Omental fat pad (tissue), 4 donors: ENCODE data around the gene MRPL23. TPM values are rescaled to one million over a fixed set of nuclear protein-coding genes. Genes with fewer than 3 reads are reported as not detected.
"Not testable (repeated sequence)": the region's sequence is repeated elsewhere in the genome, so short reads cannot be mapped to it uniquely, and the experiment has no call there.

Source experiments
- ATAC-seq: fragments of 150-250 bp; one replicate; pipeline ENCODE4 v1.9.1; 2016; ENCODE audit warnings: mild to moderate bottlenecking, moderate library complexity; ENCODE audit not compliant: low FRiP score
- DNase-seq: peaks from one replicate; pipeline ENCODE4 v3.0.0-alpha.2; 2019; ENCODE audit warnings: low spot score
- total RNA-seq, 4 donors: library from RNA; depleted of rRNA; stranded (reverse); fragments of >200 nt; gene quantifications; one replicate each; pipeline ENCODE4 v1.1.0, GENCODE V29; 2016
- TF ChIP-seq, protein P1 (sequence below), 3 donors: fragments of 450-650 bp; IDR thresholded peaks; one replicate each; pipeline ENCODE4 v1.5.1; 2016 to 2017; ENCODE audit warnings: antibody characterized with exemption in 3 of 3, mild to moderate bottlenecking in 3 of 3, moderate library complexity in 2 of 3

MRPL23 gene
- total RNA-seq, 4 donors from 2014 or later, result 82.3 to 114 (median 111) TPM

DNA sequence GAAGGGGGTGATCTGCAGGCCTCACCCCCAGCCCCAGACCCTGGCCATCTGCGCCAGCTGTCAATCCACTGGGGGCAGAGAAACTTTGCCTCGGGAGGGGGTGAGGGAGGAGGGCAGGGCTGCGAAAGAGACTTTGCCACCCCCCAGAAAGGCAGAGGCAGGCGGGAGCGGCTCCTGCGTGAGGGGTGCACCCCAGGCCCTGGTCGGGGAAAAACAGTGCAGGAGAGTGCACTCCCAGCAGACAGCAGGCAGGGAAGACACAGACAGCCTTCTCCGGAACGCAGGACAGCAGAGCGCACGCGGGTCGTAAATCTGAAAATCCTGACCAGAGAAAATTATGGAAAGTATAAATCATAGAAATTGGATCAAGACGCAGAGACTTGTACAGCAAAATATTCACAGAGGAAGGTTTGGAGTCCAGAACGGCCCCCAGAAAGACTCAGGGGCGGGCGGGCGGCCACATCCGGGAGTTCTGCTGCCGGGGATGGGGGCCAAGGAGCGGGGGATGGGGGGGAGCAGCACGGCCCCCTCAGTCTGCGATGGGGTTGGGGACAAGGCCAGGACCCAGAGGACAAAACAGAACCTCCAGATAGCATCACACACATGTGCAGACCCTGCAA lies 8.0 kb upstream of the MRPL23 start:
- TF ChIP-seq, protein P1, sequence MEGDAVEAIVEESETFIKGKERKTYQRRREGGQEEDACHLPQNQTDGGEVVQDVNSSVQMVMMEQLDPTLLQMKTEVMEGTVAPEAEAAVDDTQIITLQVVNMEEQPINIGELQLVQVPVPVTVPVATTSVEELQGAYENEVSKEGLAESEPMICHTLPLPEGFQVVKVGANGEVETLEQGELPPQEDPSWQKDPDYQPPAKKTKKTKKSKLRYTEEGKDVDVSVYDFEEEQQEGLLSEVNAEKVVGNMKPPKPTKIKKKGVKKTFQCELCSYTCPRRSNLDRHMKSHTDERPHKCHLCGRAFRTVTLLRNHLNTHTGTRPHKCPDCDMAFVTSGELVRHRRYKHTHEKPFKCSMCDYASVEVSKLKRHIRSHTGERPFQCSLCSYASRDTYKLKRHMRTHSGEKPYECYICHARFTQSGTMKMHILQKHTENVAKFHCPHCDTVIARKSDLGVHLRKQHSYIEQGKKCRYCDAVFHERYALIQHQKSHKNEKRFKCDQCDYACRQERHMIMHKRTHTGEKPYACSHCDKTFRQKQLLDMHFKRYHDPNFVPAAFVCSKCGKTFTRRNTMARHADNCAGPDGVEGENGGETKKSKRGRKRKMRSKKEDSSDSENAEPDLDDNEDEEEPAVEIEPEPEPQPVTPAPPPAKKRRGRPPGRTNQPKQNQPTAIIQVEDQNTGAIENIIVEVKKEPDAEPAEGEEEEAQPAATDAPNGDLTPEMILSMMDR (IDR thresholded peaks at IDR 0.05), result no peak
- ATAC-seq (no peak), DNase-seq (no peak)

DNA sequence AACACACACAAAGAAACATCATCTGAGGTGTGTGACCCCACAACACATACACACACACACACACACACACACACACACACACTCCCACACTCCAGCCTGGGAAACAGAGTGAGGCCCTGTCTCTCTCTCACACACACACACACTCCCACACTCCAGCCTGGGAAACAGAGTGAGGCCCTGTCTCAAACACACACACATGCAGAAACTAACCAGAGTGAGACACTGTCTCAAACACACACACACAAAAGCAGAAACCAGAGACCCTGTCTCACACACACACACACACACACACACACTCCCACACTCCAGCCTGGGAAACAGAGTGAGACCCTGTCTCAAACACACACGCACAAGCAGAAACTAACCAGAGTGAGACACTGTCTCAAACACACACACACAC lies 7.3 kb upstream of the MRPL23 start:
- DNase-seq, result not testable (repeated sequence)
- peak; percentile 70 for ATAC-seq

DNA sequence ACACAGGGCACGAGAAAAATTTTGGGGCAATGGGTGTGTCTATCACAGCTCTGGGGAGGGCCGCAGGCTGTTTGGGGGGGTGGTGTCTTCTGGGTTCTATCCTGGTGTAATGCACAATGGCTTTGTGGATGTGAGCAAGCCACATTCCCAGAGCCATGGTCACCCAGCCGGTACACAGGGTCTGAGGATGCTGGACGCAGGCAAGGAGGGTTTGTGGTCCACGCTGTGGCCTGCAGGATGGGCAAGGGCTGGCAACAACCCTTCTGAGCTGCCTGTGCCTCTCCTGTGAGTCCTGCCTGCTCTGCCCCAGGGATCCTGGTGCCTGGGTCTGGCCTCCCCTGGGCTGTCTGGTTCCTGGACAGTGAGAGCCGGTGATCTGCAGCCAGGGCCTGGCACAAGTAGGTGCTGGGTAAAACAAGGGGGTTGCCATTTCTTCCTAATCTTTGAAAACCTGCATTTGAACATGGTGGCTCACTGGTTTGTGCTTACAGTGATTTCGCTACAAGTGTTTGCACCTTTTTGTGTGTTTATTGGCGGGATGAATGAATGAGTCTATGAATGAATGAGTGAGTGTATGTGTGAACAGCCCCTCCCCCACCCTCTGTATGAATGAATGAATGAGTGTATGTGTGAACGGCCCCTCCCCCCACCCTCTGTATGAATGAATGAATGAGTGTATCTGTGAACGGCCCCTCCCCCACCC lies 4.4 kb upstream of the MRPL23 start:
- ATAC-seq (no peak), DNase-seq (no peak)
- TF ChIP-seq, protein P1 (IDR thresholded peaks at IDR 0.05), result no peak

DNA sequence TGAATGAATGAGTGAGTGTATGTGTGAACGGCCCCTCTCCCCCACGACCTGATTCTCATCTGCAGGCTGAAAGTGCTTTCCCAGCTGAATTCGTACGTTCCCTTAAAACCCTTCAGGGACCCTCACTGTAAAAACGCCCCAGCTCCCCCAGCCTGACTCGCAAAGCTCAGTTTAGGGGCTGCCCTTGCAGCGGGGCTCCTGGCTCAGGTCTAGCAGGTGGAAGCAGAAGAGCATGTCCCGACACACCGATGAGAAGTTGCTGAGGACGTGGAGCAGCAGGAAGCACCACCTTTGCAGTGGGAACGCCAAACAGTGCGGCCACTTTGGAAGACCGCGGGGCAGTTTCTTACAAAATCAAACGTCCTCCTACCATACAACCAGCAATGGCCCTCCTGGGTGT lies 3.6 kb upstream of the MRPL23 start:
- TF ChIP-seq, protein P1 (IDR thresholded peaks at IDR 0.05), result no peak
- DNase-seq (no peak), ATAC-seq (no peak)

DNA sequence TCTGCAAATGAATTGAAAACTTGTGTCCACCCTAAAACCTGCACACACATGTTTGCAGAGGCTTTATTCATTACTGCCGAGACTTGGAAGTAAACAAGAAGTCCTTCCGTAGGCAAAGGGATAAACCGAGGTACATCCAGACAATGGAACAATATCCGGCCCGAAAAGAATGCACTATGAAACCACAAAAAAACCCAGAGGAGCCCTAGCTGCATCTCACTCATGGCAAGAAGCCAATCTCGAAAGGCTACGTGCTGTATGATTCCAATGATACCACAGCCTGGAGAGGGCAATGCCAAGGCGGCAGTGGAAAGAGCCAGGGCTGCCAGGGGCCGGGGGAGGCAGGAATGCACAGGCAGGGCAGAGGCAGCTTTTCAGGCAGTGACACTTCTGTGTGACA lies 3.2 kb upstream of the MRPL23 start:
- no peak for DNase-seq
- no peak for ATAC-seq
- TF ChIP-seq, protein P1 (IDR thresholded peaks at IDR 0.05), result no peak

DNA sequence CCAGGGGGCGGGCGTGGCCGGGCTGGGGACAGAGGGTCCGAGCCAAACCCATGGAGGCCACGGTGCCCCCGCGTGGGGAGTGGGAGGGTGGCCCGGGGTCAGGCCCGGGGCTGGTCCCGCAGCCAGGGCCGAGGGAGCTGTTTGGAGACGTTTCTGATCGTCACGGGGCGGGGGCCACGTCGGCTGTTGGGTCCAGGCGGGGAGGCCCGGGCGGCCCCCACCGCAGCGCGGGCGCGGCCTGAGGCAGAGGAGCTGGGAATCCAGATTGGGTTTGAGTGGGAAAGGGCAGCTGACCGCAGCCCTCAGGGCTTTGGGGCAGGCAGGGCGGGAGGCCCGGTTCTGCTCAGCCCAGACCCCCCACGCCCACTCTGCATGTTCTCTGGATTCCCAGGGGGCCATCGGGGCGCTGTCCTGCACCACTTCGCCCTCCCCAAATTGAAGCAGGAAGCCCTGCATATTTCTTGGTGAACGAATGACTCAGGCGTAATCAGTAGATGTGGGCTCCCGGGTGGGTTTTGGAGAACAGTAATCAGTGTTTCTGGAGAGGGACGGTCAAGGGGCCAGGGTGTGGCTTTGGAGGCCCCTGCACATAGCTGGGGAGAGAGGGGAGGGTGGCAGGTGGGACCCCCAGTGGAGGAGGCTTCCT lies 583 bp downstream of the MRPL23 start:
- DNase-seq, result no peak
- peak; percentile 9 for ATAC-seq
- TF ChIP-seq, protein P1 (IDR thresholded peaks at IDR 0.05), result no peak

DNA sequence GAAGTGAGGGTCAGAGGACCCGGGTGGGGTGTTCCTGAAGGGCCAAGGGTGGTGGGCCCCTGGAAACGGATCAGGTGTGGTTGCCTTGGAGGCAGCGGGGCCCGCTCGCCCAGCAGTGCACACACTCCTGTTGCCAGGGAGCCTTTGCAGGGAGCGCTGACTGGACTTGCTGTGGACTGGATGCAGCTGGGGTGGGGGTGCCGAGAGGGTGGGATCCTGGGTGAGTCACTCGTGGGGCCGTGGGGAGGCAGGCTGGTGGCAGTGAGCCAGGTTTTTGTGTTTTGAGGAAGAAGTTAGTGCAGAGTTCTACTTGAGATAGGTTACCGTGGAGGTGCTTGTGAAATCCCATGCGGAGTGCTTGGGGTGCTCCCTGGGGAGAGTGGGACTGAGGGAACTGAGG lies 1.3 kb downstream of the MRPL23 start:
- DNase-seq (peak; percentile 22), ATAC-seq (peak; percentile 45)
- TF ChIP-seq, protein P1 (IDR thresholded peaks at IDR 0.05), result no peak
